Hepatocyte (in vitro differentiated cells): Measurements from ENCODE around the gene PIM1.

Experiments
- CTCF ChIP-seq: fragments of 200-600 bp; sonication (generic); IDR thresholded peaks from 2 replicates; pipeline ENCODE4 v1.5.1; 2016; ENCODE audit warnings: antibody characterized with exemption, mild to moderate bottlenecking; ENCODE audit not compliant: poor library complexity
- EZH2 ChIP-seq: fragments of 200-600 bp; sonication (generic); IDR thresholded peaks from 2 replicates; pipeline ENCODE4 v1.6.1; 2016; ENCODE audit warnings: antibody characterized with exemption, mild to moderate bottlenecking, borderline replicate concordance
- EZH2phosphoT487 ChIP-seq: fragments of 200-600 bp; sonication (generic); IDR thresholded peaks from one replicate; pipeline ENCODE4 v1.6.1; 2018; ENCODE audit warnings: antibody characterized with exemption, mild to moderate bottlenecking, low read depth, moderate library complexity; ENCODE audit not compliant: unreplicated experiment, severe bottlenecking

DNA sequence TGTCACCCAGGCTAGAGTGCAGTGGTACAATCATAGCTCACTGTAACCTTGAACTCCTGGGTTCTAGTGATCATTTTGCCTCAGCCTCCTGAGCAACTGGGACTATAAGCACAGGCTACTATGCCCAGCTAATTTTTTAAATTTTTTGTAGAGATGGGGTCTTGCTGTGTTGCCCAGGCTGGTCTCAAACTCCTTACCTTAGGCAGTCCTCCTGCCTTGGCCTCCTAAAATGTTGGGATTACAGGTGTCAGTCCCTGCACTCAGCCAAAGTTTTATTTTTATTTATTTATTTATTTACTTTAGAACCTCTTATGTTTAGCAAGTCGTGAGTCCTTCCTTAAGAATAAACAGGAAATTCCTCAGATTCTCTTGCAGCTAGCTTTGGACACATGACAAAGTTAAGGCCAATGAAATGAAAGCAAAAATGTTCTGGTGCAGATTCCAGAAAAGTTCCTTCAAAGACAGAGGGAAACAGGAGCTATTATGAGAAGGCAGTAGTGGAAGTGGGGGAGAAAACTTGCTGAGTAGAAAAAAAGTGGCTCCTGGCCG, 19.1 kb downstream of the PIM1 start:
- TF ChIP-seq CTCF (no peak), EZH2 (no peak), EZH2phosphoT487 (no peak)
